GM12874 (cell line): ENCODE measurements around the gene LANCL2.

ENCODE experiments used
- TF ChIP-seq, protein P1 (sequence below): IDR thresholded peaks from 2 replicates; pipeline ENCODE4 v1.5.1; 2011; ENCODE audit warnings: low read depth, mild to moderate bottlenecking, control low read depth, low read length, moderate library complexity; ENCODE audit not compliant: insufficient read depth

The LANCL2 gene

DNA sequence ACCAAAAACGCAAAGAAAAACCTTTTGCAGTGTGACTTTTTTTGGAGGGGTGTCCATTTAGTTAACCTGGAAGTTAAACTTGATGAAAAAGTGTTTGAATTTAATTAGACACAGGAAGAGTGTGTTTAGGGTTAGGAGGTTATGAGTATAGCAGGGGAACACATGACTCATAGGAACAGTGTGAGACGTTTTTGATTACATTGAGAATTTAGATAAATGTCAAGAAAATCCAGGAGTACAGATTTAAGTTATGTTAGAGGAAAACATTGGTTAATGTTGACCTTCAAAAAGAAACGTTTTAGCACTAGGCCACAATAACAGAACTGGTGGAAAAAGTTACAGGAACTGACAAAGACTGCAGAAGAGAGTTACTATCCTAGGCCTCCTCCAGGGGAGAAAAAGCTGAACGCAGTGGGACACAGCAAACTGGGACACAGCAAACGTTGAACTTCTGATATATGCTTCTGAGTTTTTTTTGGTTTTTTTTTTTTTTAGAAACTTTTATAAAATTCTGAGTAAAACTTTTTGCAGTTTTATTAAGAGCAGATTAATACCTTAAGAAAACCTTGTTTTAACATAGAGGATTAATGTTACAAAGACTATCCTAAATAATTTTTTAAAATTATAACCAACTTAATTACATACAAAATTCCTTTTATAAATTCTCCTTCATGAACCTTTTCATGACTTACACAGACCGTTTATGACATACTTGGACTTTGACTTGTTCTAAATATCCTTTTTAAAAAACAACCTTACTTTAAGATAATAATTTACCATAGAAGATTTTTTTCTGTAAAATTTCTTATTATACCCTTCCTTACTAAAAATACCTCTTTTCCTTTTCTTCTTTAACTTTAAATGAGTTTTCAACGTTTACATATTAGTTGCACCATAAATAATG is 22.2 kb downstream of the LANCL2 start:
- TF ChIP-seq, protein P1, sequence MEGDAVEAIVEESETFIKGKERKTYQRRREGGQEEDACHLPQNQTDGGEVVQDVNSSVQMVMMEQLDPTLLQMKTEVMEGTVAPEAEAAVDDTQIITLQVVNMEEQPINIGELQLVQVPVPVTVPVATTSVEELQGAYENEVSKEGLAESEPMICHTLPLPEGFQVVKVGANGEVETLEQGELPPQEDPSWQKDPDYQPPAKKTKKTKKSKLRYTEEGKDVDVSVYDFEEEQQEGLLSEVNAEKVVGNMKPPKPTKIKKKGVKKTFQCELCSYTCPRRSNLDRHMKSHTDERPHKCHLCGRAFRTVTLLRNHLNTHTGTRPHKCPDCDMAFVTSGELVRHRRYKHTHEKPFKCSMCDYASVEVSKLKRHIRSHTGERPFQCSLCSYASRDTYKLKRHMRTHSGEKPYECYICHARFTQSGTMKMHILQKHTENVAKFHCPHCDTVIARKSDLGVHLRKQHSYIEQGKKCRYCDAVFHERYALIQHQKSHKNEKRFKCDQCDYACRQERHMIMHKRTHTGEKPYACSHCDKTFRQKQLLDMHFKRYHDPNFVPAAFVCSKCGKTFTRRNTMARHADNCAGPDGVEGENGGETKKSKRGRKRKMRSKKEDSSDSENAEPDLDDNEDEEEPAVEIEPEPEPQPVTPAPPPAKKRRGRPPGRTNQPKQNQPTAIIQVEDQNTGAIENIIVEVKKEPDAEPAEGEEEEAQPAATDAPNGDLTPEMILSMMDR, result no peak

DNA sequence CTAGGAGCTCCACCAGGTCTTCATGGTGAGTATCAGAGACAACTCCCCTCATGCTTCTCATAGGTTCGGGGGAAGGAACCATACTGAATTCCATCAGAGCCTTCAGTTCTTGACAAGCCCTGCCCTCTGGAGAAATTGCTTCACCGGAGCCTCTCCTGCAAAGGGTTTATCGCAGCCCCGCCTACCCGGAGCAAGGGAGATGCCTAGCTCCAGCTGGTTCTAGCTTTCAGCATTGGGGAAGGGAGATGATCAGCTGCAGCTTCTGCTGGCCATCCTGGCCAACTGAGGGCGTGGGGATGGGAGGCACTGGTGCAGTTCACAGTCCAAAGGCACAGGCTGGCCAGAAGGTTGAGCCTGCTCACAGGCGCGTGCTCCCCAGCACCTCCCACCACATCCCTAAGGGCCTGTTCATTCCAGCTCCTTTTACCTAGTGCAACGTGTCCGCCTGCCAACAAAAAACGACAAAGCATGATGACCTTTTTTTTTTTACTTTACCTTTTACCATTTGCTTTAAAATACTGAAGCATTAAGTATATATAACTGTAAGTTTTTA is 31.2 kb downstream of the LANCL2 start:
- TF ChIP-seq, protein P1, result no peak

DNA sequence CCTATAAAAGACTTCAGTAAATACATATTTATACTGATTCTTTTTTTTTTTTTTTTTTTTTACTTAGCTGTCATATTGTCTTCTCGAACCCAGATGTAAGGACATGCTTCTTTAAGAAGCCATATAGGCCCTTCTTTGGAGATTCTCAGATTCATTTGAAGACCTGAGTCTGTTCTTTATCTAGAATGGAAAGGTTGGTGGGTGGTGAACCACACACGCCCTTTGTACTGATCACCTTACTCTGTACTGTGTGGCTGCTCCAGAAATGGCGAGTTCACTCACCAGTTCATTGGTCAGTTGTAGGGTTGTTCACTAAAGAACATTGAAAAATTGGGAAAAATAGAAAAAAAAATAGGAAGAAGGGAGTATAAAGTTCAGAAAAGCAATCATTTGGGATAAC is 32.5 kb downstream of the LANCL2 start:
- TF ChIP-seq, protein P1, result no peak

DNA sequence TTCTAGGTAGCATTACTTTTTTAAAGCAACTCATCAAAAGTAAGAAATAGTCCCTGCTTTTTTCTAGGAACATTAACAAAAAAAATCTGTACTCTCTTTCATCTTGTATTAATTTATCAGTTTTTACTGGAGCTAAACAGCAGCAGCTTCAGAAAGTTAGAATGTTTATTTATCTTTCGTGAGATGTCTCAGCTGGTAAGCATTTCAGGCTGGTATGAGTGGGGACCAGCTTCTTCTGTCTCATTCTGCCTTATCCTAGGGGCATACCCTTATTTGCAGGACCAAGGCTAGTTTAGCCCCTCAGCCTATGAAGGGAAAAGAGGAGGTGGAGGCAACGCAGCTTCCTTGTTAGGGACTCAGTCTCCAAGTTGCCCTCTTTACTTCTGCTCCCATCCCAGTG is 35.1 kb downstream of the LANCL2 start:
- TF ChIP-seq, protein P1, result no peak

DNA sequence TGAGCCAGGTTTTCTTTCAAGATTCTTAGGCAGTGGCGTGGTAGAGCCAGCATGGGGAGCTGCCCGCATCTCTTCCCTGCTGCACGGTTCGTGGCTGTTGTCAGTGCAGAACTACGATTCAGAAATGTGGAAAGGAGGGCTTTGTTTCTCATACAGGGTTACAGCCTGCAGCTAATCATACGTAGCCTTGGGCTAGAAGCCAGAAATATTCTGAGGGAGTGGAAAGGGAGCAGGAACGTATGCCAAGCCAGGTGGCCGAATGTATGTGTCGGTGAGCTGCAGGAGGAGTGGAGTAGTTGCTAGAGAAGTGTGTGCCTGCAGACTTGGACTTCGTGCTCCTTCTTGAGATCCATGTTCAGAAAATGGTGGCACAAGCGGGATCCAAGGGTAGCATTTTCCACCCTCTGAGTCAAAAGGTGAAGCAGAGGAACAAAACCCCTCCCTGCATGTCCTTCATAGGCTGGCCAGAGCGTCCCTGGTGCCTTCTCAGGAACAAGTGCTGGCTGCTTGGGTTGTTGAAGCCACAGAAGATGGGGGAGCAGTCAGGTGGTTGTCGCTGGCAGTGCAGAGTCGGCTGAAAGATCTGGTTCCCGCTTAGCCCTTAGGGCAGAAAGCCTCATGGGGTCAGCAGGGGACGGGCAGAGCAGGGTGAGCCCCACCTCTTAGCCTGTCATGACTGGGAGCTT is 40.9 kb downstream of the LANCL2 start:
- TF ChIP-seq, protein P1, result no peak

DNA sequence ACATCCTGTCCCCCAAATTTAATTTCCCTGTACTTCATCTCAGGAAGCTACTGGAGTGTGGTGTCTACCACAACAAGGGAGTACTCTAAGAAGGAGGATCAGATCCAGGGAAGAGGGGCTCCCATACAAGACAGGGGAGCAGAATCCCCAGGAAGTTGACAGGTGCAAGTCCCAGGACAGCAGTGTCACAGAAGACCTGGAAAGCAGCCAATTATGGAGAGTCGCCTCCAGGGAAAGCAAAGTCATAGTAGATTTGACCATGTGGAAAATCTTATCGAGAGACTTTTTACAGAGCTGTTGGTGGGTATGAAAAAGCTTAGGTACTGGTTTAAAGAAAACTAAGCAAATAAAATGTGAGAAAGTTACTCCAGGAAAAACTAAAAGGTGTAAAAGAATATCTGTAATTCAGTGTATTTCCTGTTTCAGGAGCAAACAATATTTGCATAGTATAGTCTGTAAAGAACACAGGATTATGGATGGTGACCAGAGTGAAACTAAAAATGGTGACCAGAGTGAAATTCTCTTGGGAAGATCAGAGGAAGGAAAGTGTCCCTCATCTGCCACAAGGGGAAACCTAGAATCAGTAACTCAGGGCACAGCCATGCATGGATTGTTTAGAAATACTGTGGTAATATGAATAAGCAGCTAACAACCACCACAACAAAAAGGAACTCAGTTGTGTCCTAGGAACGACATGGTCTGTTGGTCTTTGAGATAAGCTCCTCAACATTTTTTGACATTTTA is 44.5 kb downstream of the LANCL2 start:
- TF ChIP-seq, protein P1, result no peak

DNA sequence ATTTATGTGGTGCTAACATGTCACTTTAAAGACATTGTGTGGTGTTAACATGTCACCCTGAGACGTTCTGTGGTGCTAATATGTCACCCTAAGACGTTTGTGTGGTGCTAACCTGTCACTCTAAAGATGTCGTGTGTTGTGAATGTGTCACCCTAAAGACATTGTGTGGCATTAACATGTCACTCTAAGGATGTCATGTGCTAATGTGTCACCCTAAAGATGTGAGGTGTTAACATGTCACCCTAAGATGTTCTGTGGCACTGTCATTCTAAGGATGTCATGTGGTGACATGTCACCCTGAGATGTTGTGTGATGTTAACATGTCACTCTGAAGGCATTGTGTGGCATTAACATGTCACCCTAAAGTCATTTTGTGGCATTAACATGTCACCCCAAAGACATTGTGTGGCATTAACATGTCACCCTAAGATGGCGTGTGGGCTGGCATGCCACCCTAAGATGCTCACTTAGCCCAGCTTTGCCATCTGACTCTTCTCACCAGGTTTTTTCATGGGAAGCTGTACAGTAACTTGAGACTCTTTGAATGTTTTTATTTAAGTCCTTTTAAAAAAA is 45.6 kb downstream of the LANCL2 start:
- TF ChIP-seq, protein P1, result no peak
